ENCODE measurements around the gene DDX47. TPM values are rescaled to one million over a fixed set of nuclear protein-coding genes. Genes with fewer than 3 reads are reported as not detected.

Gene DDX47
- total RNA-seq, 1 experiment from 2014 or later, result 115 TPM

DNA sequence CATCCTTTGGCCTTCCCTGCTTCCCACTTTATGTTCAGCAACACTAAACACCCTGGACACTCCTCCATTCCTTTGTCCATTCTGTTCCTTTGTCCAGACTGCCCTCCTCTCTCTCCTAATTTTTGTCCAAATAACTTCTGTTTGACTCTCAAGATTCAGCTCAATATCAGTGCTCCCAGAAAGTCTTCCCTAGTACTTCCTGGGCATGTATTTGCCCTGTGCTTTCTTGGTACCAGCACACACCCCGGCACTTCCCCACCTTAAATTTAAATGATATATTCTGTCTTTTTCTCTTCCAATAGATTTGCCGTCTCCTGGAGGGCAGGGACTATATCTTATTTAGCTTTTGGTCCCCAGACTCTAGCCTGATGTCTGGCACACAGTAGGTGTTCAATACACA is 34.1 kb upstream of the DDX47 start:
- ATAC-seq, result no peak

DNA sequence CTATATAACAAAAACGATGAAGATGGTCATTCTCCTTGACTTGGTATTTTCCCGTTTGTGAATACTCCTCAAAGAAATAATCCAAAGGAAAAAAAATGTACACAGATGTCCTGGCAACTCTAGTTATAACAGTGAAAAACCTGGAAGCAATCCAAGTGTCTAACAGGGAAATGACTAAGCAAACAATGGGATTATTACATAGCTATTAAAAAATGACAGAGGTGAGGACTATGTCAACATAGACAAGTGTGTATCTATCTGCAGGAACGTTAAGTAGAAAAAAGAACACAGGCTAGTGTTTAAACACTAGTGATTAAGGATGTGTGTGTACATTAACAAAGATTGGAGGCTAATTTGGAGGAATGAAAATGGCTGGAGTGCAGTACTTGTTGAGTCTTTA is 33.6 kb upstream of the DDX47 start:
- no peaks in the 10 kb centered on the region for H3K27me3 ChIP-seq (ENCODE audit: control insufficient read depth, insufficient read depth, low read length)
- ChIA-PET CTCF (interaction anchor here (0.7 kb wide), 1 partner anchor 16 kb away, joined by 3 read pairs; no protein-coding TSS in a partner anchor), POLR2A (interaction anchor here (0.7 kb wide), 1 partner anchor 147 kb away, joined by 6 read pairs; no protein-coding TSS in a partner anchor)
- no peaks in the 10 kb centered on the region for H3K36me3 ChIP-seq (ENCODE audit: control insufficient read depth, insufficient read depth, low read length)
- in situ Hi-C loops (cut with HindIII; ENCODE audit: low pct_unique_long_range_greater_than_20kb, low sequenced_read_pairs) (no loop called here), intact Hi-C loops (cut with micrococcal nuclease; ENCODE audit: unreplicated experiment) (no loop called here)
- peak; percentile 78 for ATAC-seq
- H3K4me3 ChIP-seq (ENCODE audit: low read depth in 2 of 2, low read length in 2 of 2), result no peak overlapping the region
- H3K4me1 ChIP-seq (ENCODE audit: control insufficient read depth, insufficient read depth, low read length), result peaks cover 13% of the 10 kb centered on the region
- BruUV-seq (replicated peaks), result no TSS peak
- H3K9me3 ChIP-seq (ENCODE audit: control insufficient read depth, insufficient read depth, low read depth, low read length), result no peaks in the 10 kb centered on the region
- peak; percentile 27; the same call in 1 of the 2 replicates for TF ChIP-seq POLR2AphosphoS5 (IDR thresholded peaks at IDR 0.05; ENCODE audit: low read depth, low read length)
- no peak for TF ChIP-seq SIN3A (IDR thresholded peaks at IDR 0.05; ENCODE audit: borderline replicate concordance, insufficient read depth, low read depth, low read length)
- no peak for DNase-seq (ENCODE audit: low read depth, low spot score)
- H3K27ac ChIP-seq (ENCODE audit: low read length), result no peak overlapping the region

More for the DNA sequence above, 34.1 kb upstream of the DDX47 start:
- ChIA-PET CTCF (no interaction called here), POLR2A (interaction anchor here (0.6 kb wide), 1 partner anchor 51 kb away, joined by 3 read pairs; no protein-coding TSS in a partner anchor)
- Histone ChIP-seq H3K36me3 (ENCODE audit: control insufficient read depth, insufficient read depth, low read length) (no peaks in the 10 kb centered on the region), H3K4me3 (ENCODE audit: low read depth in 2 of 2, low read length in 2 of 2) (no peak overlapping the region), H3K4me1 (ENCODE audit: control insufficient read depth, insufficient read depth, low read length) (peaks cover 11% of the 10 kb centered on the region), H3K27me3 (ENCODE audit: control insufficient read depth, insufficient read depth, low read length) (no peaks in the 10 kb centered on the region), H3K9me3 (ENCODE audit: control insufficient read depth, insufficient read depth, low read depth, low read length) (no peaks in the 10 kb centered on the region), H3K27ac (ENCODE audit: low read length) (peak overlapping the region; percentile 73; the same call in 1 of the 2 replicates)
- TF ChIP-seq TCF7L2 (IDR thresholded peaks at IDR 0.05; ENCODE audit: low read depth, low read length) (no peak), POLR2AphosphoS5 (IDR thresholded peaks at IDR 0.05; ENCODE audit: low read depth, low read length) (no peak), SIN3A (IDR thresholded peaks at IDR 0.05; ENCODE audit: borderline replicate concordance, insufficient read depth, low read depth, low read length) (no peak)
- TF ChIP-seq, protein P1, sequence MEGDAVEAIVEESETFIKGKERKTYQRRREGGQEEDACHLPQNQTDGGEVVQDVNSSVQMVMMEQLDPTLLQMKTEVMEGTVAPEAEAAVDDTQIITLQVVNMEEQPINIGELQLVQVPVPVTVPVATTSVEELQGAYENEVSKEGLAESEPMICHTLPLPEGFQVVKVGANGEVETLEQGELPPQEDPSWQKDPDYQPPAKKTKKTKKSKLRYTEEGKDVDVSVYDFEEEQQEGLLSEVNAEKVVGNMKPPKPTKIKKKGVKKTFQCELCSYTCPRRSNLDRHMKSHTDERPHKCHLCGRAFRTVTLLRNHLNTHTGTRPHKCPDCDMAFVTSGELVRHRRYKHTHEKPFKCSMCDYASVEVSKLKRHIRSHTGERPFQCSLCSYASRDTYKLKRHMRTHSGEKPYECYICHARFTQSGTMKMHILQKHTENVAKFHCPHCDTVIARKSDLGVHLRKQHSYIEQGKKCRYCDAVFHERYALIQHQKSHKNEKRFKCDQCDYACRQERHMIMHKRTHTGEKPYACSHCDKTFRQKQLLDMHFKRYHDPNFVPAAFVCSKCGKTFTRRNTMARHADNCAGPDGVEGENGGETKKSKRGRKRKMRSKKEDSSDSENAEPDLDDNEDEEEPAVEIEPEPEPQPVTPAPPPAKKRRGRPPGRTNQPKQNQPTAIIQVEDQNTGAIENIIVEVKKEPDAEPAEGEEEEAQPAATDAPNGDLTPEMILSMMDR (IDR thresholded peaks at IDR 0.05), result no peak
- TF ChIP-seq, protein P2, sequence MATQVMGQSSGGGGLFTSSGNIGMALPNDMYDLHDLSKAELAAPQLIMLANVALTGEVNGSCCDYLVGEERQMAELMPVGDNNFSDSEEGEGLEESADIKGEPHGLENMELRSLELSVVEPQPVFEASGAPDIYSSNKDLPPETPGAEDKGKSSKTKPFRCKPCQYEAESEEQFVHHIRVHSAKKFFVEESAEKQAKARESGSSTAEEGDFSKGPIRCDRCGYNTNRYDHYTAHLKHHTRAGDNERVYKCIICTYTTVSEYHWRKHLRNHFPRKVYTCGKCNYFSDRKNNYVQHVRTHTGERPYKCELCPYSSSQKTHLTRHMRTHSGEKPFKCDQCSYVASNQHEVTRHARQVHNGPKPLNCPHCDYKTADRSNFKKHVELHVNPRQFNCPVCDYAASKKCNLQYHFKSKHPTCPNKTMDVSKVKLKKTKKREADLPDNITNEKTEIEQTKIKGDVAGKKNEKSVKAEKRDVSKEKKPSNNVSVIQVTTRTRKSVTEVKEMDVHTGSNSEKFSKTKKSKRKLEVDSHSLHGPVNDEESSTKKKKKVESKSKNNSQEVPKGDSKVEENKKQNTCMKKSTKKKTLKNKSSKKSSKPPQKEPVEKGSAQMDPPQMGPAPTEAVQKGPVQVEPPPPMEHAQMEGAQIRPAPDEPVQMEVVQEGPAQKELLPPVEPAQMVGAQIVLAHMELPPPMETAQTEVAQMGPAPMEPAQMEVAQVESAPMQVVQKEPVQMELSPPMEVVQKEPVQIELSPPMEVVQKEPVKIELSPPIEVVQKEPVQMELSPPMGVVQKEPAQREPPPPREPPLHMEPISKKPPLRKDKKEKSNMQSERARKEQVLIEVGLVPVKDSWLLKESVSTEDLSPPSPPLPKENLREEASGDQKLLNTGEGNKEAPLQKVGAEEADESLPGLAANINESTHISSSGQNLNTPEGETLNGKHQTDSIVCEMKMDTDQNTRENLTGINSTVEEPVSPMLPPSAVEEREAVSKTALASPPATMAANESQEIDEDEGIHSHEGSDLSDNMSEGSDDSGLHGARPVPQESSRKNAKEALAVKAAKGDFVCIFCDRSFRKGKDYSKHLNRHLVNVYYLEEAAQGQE (IDR thresholded peaks at IDR 0.05; ENCODE audit: insufficient read depth in 1 of 2, low read depth in 2 of 2, low read length in 1 of 2), result no peak
- BruUV-seq (replicated peaks), result no TSS peak
- no peak for DNase-seq (ENCODE audit: low read depth, low spot score)
- intact Hi-C loops (cut with micrococcal nuclease; ENCODE audit: unreplicated experiment), result no loop called here
- in situ Hi-C loops (cut with HindIII; ENCODE audit: low pct_unique_long_range_greater_than_20kb, low sequenced_read_pairs), result no loop called here

DNA sequence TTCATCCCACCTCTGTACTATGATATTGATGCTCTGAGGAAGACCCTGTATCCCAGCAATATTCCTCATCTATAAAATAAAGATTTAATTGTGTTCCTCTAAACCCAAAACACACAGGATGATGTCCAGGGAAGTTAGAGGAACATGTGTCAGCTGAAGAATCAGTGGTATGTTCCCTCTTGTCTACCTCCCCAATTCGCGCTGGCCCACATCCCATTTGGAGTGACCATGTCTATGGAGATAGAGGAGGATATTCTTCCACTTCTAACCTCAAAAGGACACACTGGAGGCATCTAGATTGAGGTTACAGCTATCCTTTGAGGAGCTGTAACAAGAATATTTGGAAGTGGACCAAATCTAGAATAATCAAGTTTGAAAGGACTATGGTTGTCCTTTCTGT is 29.0 kb upstream of the DDX47 start:
- in situ Hi-C loops (cut with HindIII; ENCODE audit: low pct_unique_long_range_greater_than_20kb, low sequenced_read_pairs), result no loop called here

More for the DNA sequence above, 29.0 kb upstream of the DDX47 start:
- Histone ChIP-seq H3K4me3 (ENCODE audit: low read depth in 2 of 2, low read length in 2 of 2) (no peak overlapping the region), H3K4me1 (ENCODE audit: control insufficient read depth, insufficient read depth, low read length) (peaks cover 54% of the 10 kb centered on the region), H3K27me3 (ENCODE audit: control insufficient read depth, insufficient read depth, low read length) (no peaks in the 10 kb centered on the region), H3K36me3 (ENCODE audit: control insufficient read depth, insufficient read depth, low read length) (no peaks in the 10 kb centered on the region), H3K27ac (ENCODE audit: low read length) (peak overlapping the region; percentile 66), H3K9me3 (ENCODE audit: control insufficient read depth, insufficient read depth, low read depth, low read length) (no peaks in the 10 kb centered on the region)
- POLR2A ChIA-PET, result no interaction called here
- intact Hi-C loops (cut with micrococcal nuclease; ENCODE audit: unreplicated experiment), result loop anchor here (10.0 kb wide), 1 partner anchor 201 kb away; no protein-coding TSS in a partner anchor
- TF ChIP-seq, protein P2 (IDR thresholded peaks at IDR 0.05; ENCODE audit: insufficient read depth in 1 of 2, low read depth in 2 of 2, low read length in 1 of 2), result no peak
- TF ChIP-seq SIN3A (IDR thresholded peaks at IDR 0.05; ENCODE audit: borderline replicate concordance, insufficient read depth, low read depth, low read length) (no peak), POLR2AphosphoS5 (IDR thresholded peaks at IDR 0.05; ENCODE audit: low read depth, low read length) (no peak), TCF7L2 (IDR thresholded peaks at IDR 0.05; ENCODE audit: low read depth, low read length) (no peak)
- TF ChIP-seq, protein P1 (IDR thresholded peaks at IDR 0.05), result no peak
- DNase-seq (ENCODE audit: low read depth, low spot score) (no peak), ATAC-seq (no peak)
- CTCF ChIA-PET, result no interaction called here
- no TSS peak for BruUV-seq (replicated peaks)
